ENCODE data around the gene FUS.

DNA sequence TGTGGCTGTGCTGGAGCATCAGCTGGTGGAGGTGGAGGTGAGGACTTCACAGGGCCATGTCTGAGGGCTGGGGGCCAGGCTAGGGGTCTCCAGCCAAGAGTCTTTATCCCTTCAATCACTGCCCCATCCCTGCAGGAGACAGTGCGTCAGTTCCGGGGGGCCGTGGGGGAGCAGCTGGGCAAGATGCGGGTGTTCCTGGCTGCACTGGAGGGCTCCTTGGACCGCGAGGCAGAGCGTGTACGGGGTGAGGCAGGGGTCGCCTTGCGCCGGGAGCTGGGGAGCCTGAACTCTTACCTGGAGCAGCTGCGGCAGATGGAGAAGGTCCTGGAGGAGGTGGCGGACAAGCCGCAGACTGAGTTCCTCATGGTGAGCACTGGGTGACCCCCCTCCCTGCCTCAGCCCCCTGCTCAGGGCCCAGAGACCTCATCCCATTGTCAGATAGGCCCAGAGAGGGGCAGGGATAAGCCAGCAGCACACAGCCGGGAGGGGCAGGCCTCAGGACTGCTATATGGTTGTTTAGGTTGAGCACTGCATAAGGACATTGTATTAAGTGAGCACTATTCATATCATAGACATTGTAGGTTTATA is 39.3 kb downstream of the FUS start:
- TF ChIP-seq EZH2 (IDR thresholded peaks at IDR 0.05; ENCODE audit: low read length, missing control alignments) (no peak), CTCF (conservative IDR thresholded peaks at IDR 0.05 in 1 of 2, IDR thresholded peaks at IDR 0.05 in 1 of 2; ENCODE audit: low read depth in 1 of 2, low read length in 2 of 2) (no peak)
